Esophagus muscularis mucosa (tissue), 4 donors: Measurements from ENCODE around the gene FAM234A.

Experiments used
- EP300 ChIP-seq: sonication (generic); formaldehyde crosslinking; IDR thresholded peaks from one replicate; pipeline ENCODE4 v1.6.1; 2017; ENCODE audit warnings: antibody characterized with exemption
- POLR2A ChIP-seq: fragments of 450-650 bp; IDR thresholded peaks from one replicate; pipeline ENCODE4 v1.6.1; 2017; ENCODE audit warnings: antibody characterized with exemption, moderate library complexity, mild to moderate bottlenecking, low read depth
- POLR2AphosphoS5 ChIP-seq, 2 donors: sonication (generic); formaldehyde crosslinking; IDR thresholded peaks; one replicate each; pipeline ENCODE4 v1.6.1; 2017; ENCODE audit warnings: antibody characterized with exemption in 2 of 2
- TF ChIP-seq, protein P1 (sequence below), 3 experiments: fragments of 200-600 bp in 2 of 3; fragments of 450-650 bp in 1 of 3; sonication (generic) in 2 of 3; IDR thresholded peaks; one replicate each; pipeline ENCODE4 v1.5.1; 2017 to 2019; ENCODE audit warnings: antibody characterized with exemption in 3 of 3, mild to moderate bottlenecking in 2 of 3, moderate library complexity in 1 of 3

DNA sequence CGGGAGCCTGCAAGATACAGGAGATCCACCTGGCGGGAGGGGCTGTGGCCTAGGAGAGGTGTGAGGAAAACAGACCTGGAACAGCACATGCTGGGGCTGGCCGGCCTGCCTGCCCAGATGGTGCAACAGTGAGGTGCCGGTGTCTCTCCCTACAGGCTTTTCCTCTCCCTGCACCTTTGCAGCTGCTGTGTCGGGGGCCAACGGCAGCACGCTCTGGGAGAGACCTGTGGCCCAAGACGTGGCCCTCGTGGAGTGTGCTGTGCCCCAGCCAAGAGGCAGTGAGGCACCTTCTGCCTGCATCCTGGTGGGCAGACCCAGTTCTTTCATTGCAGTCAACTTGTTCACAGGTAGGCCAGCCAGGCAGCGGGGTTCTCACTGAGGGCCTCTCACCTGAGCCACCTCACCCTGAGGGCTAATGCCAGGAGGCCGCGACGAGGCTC lies 25.2 kb downstream of the FAM234A start:
- TF ChIP-seq, protein P1, sequence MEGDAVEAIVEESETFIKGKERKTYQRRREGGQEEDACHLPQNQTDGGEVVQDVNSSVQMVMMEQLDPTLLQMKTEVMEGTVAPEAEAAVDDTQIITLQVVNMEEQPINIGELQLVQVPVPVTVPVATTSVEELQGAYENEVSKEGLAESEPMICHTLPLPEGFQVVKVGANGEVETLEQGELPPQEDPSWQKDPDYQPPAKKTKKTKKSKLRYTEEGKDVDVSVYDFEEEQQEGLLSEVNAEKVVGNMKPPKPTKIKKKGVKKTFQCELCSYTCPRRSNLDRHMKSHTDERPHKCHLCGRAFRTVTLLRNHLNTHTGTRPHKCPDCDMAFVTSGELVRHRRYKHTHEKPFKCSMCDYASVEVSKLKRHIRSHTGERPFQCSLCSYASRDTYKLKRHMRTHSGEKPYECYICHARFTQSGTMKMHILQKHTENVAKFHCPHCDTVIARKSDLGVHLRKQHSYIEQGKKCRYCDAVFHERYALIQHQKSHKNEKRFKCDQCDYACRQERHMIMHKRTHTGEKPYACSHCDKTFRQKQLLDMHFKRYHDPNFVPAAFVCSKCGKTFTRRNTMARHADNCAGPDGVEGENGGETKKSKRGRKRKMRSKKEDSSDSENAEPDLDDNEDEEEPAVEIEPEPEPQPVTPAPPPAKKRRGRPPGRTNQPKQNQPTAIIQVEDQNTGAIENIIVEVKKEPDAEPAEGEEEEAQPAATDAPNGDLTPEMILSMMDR (IDR thresholded peaks at IDR 0.05), result no peak
- TF ChIP-seq EP300 (no peak), POLR2AphosphoS5 (IDR thresholded peaks at IDR 0.05) (no peak), POLR2A (no peak)
